Right atrium auricular region (tissue), 2 donors: Measurements from ENCODE around the gene CYTH1. TPM values are rescaled to one million over a fixed set of nuclear protein-coding genes. Genes with fewer than 3 reads are reported as not detected.
A peak's percentile ranks its signal among the peaks of the same experiment; 100 is the strongest.

ENCODE experiments used
- DNase-seq: peaks from one replicate; pipeline ENCODE4 v3.0.0-alpha.2; 2019; ENCODE audit warnings: low spot score
- H3K27ac ChIP-seq, 2 donors: fragments of 200-600 bp; sonication (generic); 1 replicate in 1 of 2; 2 replicates in 1 of 2; pipeline ENCODE4 v1.5.1; 2016 to 2019
- H3K27me3 ChIP-seq, 2 donors: fragments of 200-600 bp; sonication (generic); one replicate each; pipeline versions ENCODE4 v1.5.1 to v1.6.0; 2017 to 2019
- H3K36me3 ChIP-seq: fragments of 200-600 bp; sonication (generic); one replicate; pipeline ENCODE4 v1.5.1; 2016
- H3K4me1 ChIP-seq, 2 donors: fragments of 200-600 bp; sonication (generic); one replicate each; pipeline versions ENCODE4 v1.5.1 to v1.6.0; 2017 to 2019
- H3K4me3 ChIP-seq, 2 donors: fragments of 200-600 bp; sonication (generic); 1 replicate in 1 of 2; 2 replicates in 1 of 2; pipeline ENCODE4 v1.5.1; 2017 to 2019; ENCODE audit warnings: mild to moderate bottlenecking in 1 of 2, moderate library complexity in 1 of 2
- H3K9me3 ChIP-seq, 2 donors: fragments of 200-600 bp; sonication (generic); one replicate each; pipeline ENCODE4 v1.5.1; 2019
- total RNA-seq, 2 donors: library from RNA; depleted of rRNA; stranded (reverse); fragments of >200 nt; gene quantifications; one replicate each; pipeline ENCODE4 v1.1.0, GENCODE V29; 2016
- TF ChIP-seq, protein P1 (sequence below), 2 donors: fragments of 200-600 bp; sonication (generic); IDR thresholded peaks; one replicate each; pipeline ENCODE4 v1.5.1; 2019; ENCODE audit warnings: antibody characterized with exemption in 2 of 2

The CYTH1 gene
- total RNA-seq, 2 donors from 2014 or later, result 23.8 to 31.0 TPM

DNA sequence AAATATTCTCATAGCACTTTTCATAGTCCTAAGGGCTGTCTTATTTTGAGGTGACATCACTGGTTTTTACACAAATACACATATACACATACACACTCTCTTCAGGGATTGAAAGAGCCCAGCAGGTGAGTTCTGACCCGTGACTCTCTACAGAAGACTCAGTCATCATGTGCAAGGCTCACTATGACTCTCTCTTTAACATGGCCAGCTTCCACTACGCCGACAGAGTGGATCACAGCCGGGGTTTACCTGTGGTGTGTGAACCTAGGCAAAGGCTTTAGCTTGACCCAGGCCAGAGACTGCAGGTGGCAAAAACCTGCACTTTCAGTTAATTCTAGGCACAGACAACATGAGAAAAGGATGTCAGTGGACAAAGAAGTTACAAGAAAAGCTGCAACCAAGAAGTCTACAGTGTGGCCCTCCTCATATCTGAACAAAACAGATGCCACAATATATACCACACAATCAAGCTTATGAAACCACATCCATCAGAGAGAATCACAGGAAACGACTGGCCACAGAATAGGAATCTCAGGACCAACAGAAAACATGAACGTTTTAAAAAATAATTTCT lies 56.5 kb downstream of the CYTH1 start:
- Histone ChIP-seq H3K27me3 (no peaks in the 10 kb centered on the region), H3K4me1 (peaks cover 0 to 44% of the 10 kb centered on the region in 2 donors), H3K9me3 (no peaks in the 10 kb centered on the region), H3K27ac (no peak overlapping the region), H3K4me3 (no peak overlapping the region), H3K36me3 (no peaks in the 10 kb centered on the region)
- TF ChIP-seq, protein P1, sequence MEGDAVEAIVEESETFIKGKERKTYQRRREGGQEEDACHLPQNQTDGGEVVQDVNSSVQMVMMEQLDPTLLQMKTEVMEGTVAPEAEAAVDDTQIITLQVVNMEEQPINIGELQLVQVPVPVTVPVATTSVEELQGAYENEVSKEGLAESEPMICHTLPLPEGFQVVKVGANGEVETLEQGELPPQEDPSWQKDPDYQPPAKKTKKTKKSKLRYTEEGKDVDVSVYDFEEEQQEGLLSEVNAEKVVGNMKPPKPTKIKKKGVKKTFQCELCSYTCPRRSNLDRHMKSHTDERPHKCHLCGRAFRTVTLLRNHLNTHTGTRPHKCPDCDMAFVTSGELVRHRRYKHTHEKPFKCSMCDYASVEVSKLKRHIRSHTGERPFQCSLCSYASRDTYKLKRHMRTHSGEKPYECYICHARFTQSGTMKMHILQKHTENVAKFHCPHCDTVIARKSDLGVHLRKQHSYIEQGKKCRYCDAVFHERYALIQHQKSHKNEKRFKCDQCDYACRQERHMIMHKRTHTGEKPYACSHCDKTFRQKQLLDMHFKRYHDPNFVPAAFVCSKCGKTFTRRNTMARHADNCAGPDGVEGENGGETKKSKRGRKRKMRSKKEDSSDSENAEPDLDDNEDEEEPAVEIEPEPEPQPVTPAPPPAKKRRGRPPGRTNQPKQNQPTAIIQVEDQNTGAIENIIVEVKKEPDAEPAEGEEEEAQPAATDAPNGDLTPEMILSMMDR (IDR thresholded peaks at IDR 0.05), result no peak
- no peak for DNase-seq

DNA sequence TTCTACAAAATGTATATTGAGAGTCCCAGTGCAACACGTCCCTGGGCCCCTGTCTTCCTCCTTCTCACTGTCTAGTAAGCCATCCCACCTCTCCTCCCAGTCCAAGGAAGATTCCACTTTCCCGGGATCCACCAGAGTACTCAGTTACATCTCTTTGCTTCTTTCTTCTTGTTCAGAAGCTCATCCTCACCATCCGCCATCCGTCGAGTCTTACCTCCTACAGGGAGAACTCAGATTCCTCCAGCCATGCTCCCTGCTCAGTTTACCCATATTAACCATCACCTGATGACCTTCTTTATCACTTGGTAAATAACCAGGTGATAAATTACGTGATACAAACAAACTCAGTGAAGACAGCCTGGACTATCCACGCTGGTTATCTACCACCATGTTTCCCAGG lies 57.1 kb downstream of the CYTH1 start:
- no peaks in the 10 kb centered on the region for H3K27me3 ChIP-seq
- H3K9me3 ChIP-seq, result no peaks in the 10 kb centered on the region
- no peak overlapping the region for H3K4me3 ChIP-seq
- no peak for DNase-seq
- H3K4me1 ChIP-seq, result peaks cover 0 to 44% of the 10 kb centered on the region in 2 donors
- H3K36me3 ChIP-seq, result no peaks in the 10 kb centered on the region
- TF ChIP-seq, protein P1 (IDR thresholded peaks at IDR 0.05), result no peak
- no peak overlapping the region for H3K27ac ChIP-seq

DNA sequence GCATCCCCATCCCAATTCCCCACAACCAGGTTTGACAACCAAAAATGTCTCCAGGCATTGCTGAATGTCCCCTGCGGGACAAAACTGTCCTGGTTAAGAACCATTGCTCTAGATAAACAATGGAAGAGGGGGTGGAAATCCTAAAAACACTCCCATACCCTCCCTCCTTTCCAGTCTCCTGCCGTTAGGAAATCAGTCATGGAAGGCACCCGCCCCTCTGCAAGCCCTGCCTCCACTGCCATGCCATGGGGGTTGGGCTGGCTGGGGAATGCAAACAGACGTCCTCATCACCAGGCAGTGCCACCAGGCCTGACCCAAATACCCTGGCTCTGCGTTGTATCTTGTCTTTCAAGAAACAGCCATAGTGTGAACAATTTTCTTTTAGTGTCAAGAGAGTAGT lies 57.5 kb downstream of the CYTH1 start:
- H3K27ac ChIP-seq, result no peak overlapping the region
- no peaks in the 10 kb centered on the region for H3K9me3 ChIP-seq
- TF ChIP-seq, protein P1 (IDR thresholded peaks at IDR 0.05), result no peak
- peaks cover 0 to 48% of the 10 kb centered on the region in 2 donors for H3K4me1 ChIP-seq
- H3K27me3 ChIP-seq, result no peaks in the 10 kb centered on the region
- DNase-seq, result no peak
- no peaks in the 10 kb centered on the region for H3K36me3 ChIP-seq
- no peak overlapping the region for H3K4me3 ChIP-seq

DNA sequence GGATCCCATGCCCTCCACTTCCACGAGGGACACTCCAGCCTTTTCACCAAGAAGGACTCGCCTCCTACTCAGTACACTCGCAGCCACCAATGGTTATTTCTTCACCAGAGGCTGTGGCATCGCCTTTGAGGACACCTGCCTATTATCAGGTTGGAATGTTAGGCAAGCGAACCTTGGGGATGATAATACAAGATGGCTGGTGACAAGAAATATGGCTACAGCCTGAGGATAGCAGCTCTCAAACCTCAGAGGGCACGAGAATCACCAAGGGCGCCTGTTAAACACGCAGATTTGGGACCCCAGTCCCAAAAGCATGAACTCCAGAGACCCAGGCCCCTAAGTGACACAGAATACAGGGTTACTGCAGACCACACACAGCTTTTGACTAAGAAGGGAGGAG lies 58.1 kb downstream of the CYTH1 start:
- no peak overlapping the region for H3K4me3 ChIP-seq
- no peak overlapping the region for H3K27ac ChIP-seq

DNA sequence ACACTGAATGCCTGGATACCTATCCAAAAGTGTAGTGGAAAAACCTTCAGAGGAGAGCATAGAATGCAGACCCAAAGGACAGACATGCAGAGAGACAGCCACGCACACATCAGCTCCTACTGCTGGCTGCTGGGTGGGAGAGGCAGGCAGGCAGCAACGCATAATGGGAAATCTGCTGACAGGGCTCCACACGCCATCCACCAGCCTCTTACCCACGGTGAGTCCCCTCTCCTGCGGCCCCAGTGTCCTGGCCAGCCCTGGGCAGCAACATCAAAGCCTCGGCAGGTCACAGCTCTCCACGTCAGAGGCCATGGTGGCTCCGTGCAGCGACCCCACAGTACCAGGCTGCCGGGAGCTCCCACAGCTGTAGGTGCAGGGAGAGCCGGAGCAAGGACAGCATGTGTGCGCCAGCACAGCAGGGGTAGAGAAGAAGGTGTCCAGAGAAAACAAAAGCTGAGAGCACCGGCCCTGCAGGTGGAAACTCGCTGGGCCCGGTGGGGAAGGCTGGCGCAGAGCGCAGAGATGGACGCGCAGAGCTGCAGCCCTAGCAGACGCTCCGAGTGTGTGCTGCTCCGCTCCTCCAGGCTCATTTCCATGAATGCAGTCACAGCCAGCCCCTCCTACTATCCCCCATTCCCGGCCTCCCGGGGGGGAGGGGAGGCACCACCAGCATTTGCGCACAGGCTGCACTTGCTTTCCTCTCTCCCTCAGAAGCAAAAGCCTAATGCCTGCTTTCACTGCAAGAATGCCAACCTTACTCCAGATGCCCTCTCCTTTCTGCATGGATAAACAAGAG lies 58.9 kb downstream of the CYTH1 start:
- DNase-seq, result no peak
- no peaks in the 10 kb centered on the region for H3K36me3 ChIP-seq
- H3K9me3 ChIP-seq, result no peaks in the 10 kb centered on the region
- H3K27ac ChIP-seq, result peak overlapping the region; percentile 65 to 66
- peaks cover 0 to 59% of the 10 kb centered on the region in 2 donors for H3K4me1 ChIP-seq
- peak overlapping the region; percentile 20 to 43 for H3K4me3 ChIP-seq
- H3K27me3 ChIP-seq, result no peaks in the 10 kb centered on the region
- TF ChIP-seq, protein P1 (IDR thresholded peaks at IDR 0.05), result no peak

More for the DNA sequence above, 58.1 kb downstream of the CYTH1 start:
- DNase-seq, result no peak
- no peaks in the 10 kb centered on the region for H3K36me3 ChIP-seq
- TF ChIP-seq, protein P1 (IDR thresholded peaks at IDR 0.05), result no peak
- no peaks in the 10 kb centered on the region for H3K27me3 ChIP-seq
- no peaks in the 10 kb centered on the region for H3K9me3 ChIP-seq
- peaks cover 0 to 51% of the 10 kb centered on the region in 2 donors for H3K4me1 ChIP-seq
